ENCODE data around the gene PALD1. TPM values are rescaled to one million over a fixed set of nuclear protein-coding genes. Genes with fewer than 3 reads are reported as not detected.

The PALD1 gene
- total and polyA plus RNA-seq, 9 of the 15 experiments (the other 6 are each of a cell fraction or from before 2014, with no cell fraction given) = 0.03 to 0.29 (median 0.09) TPM; not detected in 2

- TF ChIP-seq ARID2 (IDR thresholded peaks at IDR 0.05) = no peak
- TF ChIP-seq CEBPZ (IDR thresholded peaks at IDR 0.05; ENCODE audit: borderline replicate concordance, low read depth, low read length) = no peak
- no peak for TF ChIP-seq HNRNPUL1 (IDR thresholded peaks at IDR 0.05; ENCODE audit: low read length)
- no peak for TF ChIP-seq SLC30A9 (CRISPR knock-in tag; IDR thresholded peaks at IDR 0.05)
Measured at GRCh38 chr10:70582793-70583668, 104.5 kb downstream of the PALD1 start (continued).

GRCh38 chr10:70583669-70584037 is 105.1 kb downstream of the PALD1 start:
- in situ Hi-C loops (cut with MboI) (no loop called here), intact Hi-C loops (cut with micrococcal nuclease) (no loop called here)
- peak overlapping the region; percentile 43; the same call in 1 of the 2 replicates for H2AFZ ChIP-seq (ENCODE audit: low read depth, low read length)
- no peak for ATAC-seq
- no peak for DNase-seq (ENCODE audit: extremely low read depth in 1 of 4, low spot score in 3 of 4)
- FAIRE-seq = no peak
- WGBS (ENCODE audit: insufficient coverage, low coverage, missing lambda C conversion rate) = 48% methylated on average over 2 of the region's 2 CpGs
- H3K9me3 ChIP-seq (replicated peaks; ENCODE audit: control insufficient read depth, insufficient read depth, low read depth, low read length) = no peaks in the 10 kb centered on the region
- peaks cover 14 to 31% of the 10 kb centered on the region in 2 experiments for H3K4me1 ChIP-seq (replicated peaks in 1 of 2; ENCODE audit: control insufficient read depth in 2 of 2, insufficient read depth in 2 of 2, low read length in 2 of 2)
- no peaks in the 10 kb centered on the region for H3K36me3 ChIP-seq (ENCODE audit: control insufficient read depth, insufficient read depth, low read length)
- no peaks in the 10 kb centered on the region for H3K27me3 ChIP-seq (ENCODE audit: control insufficient read depth in 2 of 2, insufficient read depth in 2 of 2, low read length in 2 of 2)
- TF ChIP-seq MAX (CRISPR knock-in tag; IDR thresholded peaks at IDR 0.05) (peak; percentile 38), FOXK2 (conservative IDR thresholded peaks at IDR 0.05 in 1 of 2, IDR thresholded peaks at IDR 0.05 in 1 of 2; ENCODE audit: low read depth in 2 of 2) (no peak)
- H3K4me3 ChIP-seq = no peak overlapping the region
- H4K20me1 ChIP-seq (replicated peaks; ENCODE audit: control insufficient read depth, insufficient read depth, low read length) = no peaks in the 10 kb centered on the region
- CTCF ChIA-PET (ENCODE audit: low intra/inter-chr PET ratio) = no interaction called here
- H3K9me1 ChIP-seq (ENCODE audit: control insufficient read depth, insufficient read depth, low read length) = peaks cover 4% of the 10 kb centered on the region
- peak overlapping the region in 1 of 2 experiments; percentile 49; a peak in 2 of 4 replicates for H3K9ac ChIP-seq (ENCODE audit: insufficient read depth in 1 of 2, low read depth in 2 of 2, low read length in 2 of 2)
- POLR2A ChIA-PET = interaction anchor here (0.7 to 1.0 kb wide), 2 partner anchors 18 to 1691 kb away, joined by 3 read pairs; no protein-coding TSS in a partner anchor
- no TSS peak for BruUV-seq (replicated peaks)
- H3K4me2 ChIP-seq (ENCODE audit: insufficient read depth, low read length) = no peak overlapping the region
- no peak overlapping the region for H3K27ac ChIP-seq (ENCODE audit: extremely low read depth, low read depth, low read length)
- no peaks in the 10 kb centered on the region for H3K79me2 ChIP-seq (ENCODE audit: control insufficient read depth, insufficient read depth, low read length)
